Activated CD4-positive, alpha-beta memory T cell treated with anti-CD3 and anti-CD28 coated beads, Interleukin-2, amount 10 ng/mL, durations not matched to agents 7 days and 5 days (primary cell): ENCODE data around the gene TBC1D7. TPM values are rescaled to one million over a fixed set of nuclear protein-coding genes. Genes with fewer than 3 reads are reported as not detected.
"Not testable (repeated sequence)": the region's sequence is repeated elsewhere in the genome, so short reads cannot be mapped to it uniquely, and the experiment has no call there.

Source experiments
- CTCF ChIA-PET: fragments of 350-600 bp; sonication (Branson Sonifier 250); formaldehyde crosslinking; loops from one replicate; lab custom pipeline; 2021; ENCODE audit warnings: antibody characterized with exemption, inconsistent platforms; lab: Charles Lee
- POLR2A ChIA-PET: fragments of 350-600 bp; sonication (Branson Sonifier 250); formaldehyde crosslinking; loops from one replicate; lab custom pipeline; 2021; ENCODE audit warnings: antibody characterized with exemption; lab: Charles Lee
- DNase-seq: peaks from one replicate; pipeline ENCODE4 v3.0.0-alpha.2; 2020
- H3K27ac Mint-ChIP-seq: one replicate; pipeline ENCODE4 v1.8.0; 2021; ENCODE audit warnings: mild to moderate bottlenecking, mixed read lengths
- H3K27me3 Mint-ChIP-seq: one replicate; pipeline ENCODE4 v1.8.0; 2021; ENCODE audit warnings: mixed read lengths
- H3K36me3 Mint-ChIP-seq: one replicate; pipeline ENCODE4 v1.8.0; 2021; ENCODE audit warnings: low read depth, mixed read lengths
- H3K4me1 Mint-ChIP-seq: one replicate; pipeline ENCODE4 v1.8.0; 2021; ENCODE audit warnings: mixed read lengths
- H3K4me3 Mint-ChIP-seq: one replicate; pipeline ENCODE4 v1.8.0; 2021; ENCODE audit warnings: mild to moderate bottlenecking, mixed read lengths
- H3K9me3 Mint-ChIP-seq: one replicate; pipeline ENCODE4 v1.8.0; 2021; ENCODE audit warnings: mixed read lengths
- total RNA-seq, 2 experiments: library from RNA; stranded (reverse); gene quantifications; one replicate each; pipeline ENCODE4 v1.2.3, GENCODE V29; 2021

TBC1D7 gene
- total RNA-seq, 2 experiments from 2014 or later: 18.7 to 19.1 TPM

DNA sequence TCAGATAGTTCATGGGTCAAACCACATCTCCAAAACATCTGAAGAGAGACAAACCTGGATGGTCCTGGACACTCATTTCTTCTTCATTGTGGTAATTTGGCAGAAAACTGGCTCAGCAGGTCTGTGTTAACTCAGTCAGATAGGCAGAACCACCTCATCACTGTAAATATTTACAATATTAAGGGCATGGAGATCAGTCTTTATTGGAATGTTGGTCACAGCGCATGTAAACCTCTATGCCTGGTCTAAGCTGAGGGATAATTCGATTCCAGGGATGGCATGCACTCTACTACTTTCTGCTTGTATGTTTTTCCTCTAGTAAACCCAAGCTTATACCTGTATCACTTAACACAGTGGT, 4.0 kb upstream of the TBC1D7 start:
- no peaks in the 10 kb centered on the region for H3K9me3 Mint-ChIP-seq
- no peaks in the 10 kb centered on the region for H3K36me3 Mint-ChIP-seq
- H3K4me3 Mint-ChIP-seq: no peak overlapping the region
- ChIA-PET CTCF (interaction anchor here (1.2 to 6.1 kb wide), 6 partner anchors 25 to 420 kb away, joined by 3 to 35 read pairs (median 12); partner anchors contain the start of gene SIRT5), POLR2A (interaction anchor here (0.6 kb wide), 1 partner anchor 243 kb away, joined by 3 read pairs; the partner anchor contains the start of gene SIRT5)
- no peak overlapping the region for H3K27ac Mint-ChIP-seq
- peaks cover 3% of the 10 kb centered on the region for H3K27me3 Mint-ChIP-seq
- DNase-seq: no peak
- peaks cover 22% of the 10 kb centered on the region for H3K4me1 Mint-ChIP-seq

DNA sequence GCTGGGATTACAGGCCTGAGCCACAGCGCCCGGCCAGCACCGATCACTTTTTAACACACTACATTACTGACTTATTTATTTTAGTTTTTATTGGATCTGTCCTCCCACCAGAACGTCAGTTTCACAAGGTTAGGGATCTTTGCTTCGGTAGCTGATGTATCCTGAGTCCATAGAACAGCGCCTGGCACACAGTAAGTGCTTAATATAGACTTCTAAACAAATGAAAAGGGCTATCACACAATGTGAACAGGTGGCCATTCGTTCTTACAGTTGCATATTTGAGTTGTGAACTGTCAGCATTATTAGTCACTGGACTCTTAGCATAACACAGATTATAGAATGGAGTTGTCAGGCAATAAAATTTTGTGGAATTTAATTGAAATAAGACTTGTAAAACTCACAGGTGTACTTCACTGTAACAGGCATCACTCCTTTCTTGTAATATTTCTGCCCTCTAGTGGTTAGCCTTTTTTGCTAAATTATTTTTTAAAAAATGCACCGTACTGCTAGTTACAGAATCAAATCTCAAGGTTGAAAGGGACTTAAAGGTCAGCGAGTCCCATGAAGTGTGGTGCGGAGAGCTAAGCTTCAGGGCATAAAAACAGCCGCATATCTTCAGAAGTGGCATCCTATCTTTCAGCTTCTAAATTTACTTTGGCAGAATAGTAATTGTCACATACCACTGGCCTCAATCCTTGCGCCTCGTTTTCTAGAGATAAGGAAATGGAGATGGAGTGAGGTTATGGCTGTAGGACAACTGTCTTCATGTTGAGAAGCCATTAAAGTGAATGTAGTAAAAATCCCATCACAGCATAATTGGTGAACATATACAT, 3.4 kb upstream of the TBC1D7 start:
- Mint-ChIP-seq H3K4me3 (no peak overlapping the region), H3K27me3 (peaks cover 3% of the 10 kb centered on the region), H3K4me1 (peaks cover 26% of the 10 kb centered on the region), H3K27ac (no peak overlapping the region), H3K9me3 (no peaks in the 10 kb centered on the region), H3K36me3 (no peaks in the 10 kb centered on the region)
- CTCF ChIA-PET: interaction anchor here (0.6 to 6.1 kb wide), 13 partner anchors 17 to 742 kb away, joined by 3 to 35 read pairs (median 4); partner anchors contain the start of genes GFOD1, NOL7 and SIRT5
- DNase-seq: no peak
- POLR2A ChIA-PET: interaction anchor here (0.6 to 0.9 kb wide), 2 partner anchors 243 to 744 kb away, joined by 3 read pairs; partner anchors contain the start of gene SIRT5

DNA sequence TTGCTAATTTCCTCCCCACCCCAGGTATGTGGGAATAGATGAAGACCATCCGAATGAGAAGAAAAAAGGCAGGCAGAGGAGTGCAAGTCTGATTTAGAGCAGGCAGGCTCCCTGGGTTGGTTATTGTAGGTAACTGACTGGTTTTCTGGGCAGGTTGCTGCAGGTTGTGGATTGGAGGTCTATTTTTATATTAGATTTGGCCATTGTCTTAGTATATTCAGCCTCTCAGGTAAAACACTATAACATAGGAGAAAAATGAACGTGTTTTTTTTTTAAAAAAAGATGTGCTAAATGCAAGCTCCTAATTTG, 492 bp upstream of the TBC1D7 start:
- no peak for DNase-seq
- Mint-ChIP-seq H3K27ac (peak overlapping the region; percentile 89), H3K36me3 (peaks cover 15% of the 10 kb centered on the region), H3K27me3 (no peaks in the 10 kb centered on the region), H3K4me1 (peaks cover 29% of the 10 kb centered on the region), H3K9me3 (no peaks in the 10 kb centered on the region), H3K4me3 (peak overlapping the region; percentile 93)
- ChIA-PET CTCF (interaction anchor here (0.7 to 6.1 kb wide), 14 partner anchors 9 to 1276 kb away, joined by 3 to 35 read pairs (median 5); partner anchors contain the start of genes NOL7 and SIRT5), POLR2A (interaction anchor here (0.6 to 3.1 kb wide), 35 partner anchors 9 to 420 kb away, joined by 3 to 44 read pairs (median 4); partner anchors contain the start of genes GFOD1, NOL7 and SIRT5)

DNA sequence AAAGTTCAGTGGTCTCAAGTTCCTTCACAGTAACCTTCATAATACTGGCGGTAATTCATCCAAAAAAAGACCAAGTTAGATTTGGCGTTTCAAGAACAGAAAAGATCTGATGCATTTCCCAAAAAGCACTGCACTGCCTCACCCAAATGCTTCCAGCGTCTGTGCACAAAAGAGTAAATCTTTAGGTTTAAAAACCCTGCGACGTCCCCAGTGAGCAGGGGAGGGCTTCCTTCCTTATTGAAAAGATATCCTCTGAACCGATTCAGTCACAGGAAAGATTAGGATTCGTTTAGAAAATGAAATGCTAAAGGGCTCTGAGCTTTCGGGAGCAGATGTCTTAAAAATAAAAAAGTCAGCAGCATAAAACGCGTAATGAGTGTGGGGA, 654 bp downstream of the TBC1D7 start:
- CTCF ChIA-PET: interaction anchor here (0.7 to 6.1 kb wide), 13 partner anchors 10 to 416 kb away, joined by 3 to 35 read pairs (median 4); partner anchors contain the start of genes NOL7 and SIRT5
- Mint-ChIP-seq H3K9me3 (no peaks in the 10 kb centered on the region), H3K27me3 (no peaks in the 10 kb centered on the region), H3K4me3 (peak overlapping the region; percentile 93), H3K27ac (peak overlapping the region; percentile 89), H3K36me3 (peaks cover 21% of the 10 kb centered on the region), H3K4me1 (peaks cover 29% of the 10 kb centered on the region)
- no peak for DNase-seq
- POLR2A ChIA-PET: interaction anchor here (1.2 to 3.1 kb wide), 15 partner anchors 10 to 371 kb away, joined by 3 to 44 read pairs (median 10); partner anchors contain the start of genes GFOD1, NOL7 and SIRT5

DNA sequence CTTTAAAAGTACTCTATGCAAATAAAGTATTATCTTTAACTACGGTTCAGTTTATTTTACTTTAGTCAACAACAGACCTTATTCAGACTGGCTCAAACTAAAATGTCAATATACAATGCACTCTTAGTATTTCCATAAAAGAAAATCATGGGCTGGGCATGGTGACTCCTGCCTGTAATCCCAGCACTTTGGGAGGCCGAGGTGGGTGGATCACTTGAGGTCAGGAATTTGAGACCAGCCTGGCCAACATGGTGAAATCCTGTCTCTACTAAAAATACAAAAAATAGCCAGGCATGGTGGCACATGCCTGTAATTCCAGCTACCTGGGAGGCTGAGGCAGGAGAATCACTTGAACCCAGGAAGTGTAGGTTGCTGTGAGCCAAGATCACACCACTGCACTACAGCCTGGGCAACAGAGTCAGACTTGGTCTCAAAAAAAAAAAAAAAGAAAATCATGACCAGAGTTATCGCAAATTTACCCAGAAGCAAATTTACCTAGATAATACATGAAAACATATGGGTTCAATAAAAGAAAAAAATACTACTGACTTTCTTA, 2.2 kb downstream of the TBC1D7 start:
- H3K27me3 Mint-ChIP-seq, DNase-seq, H3K27ac Mint-ChIP-seq, H3K4me3 Mint-ChIP-seq, CTCF ChIA-PET, POLR2A ChIA-PET, H3K9me3 Mint-ChIP-seq: not testable (repeated sequence)
- Mint-ChIP-seq H3K4me1 (peaks cover 29% of the 10 kb centered on the region), H3K36me3 (peaks cover 22% of the 10 kb centered on the region)

DNA sequence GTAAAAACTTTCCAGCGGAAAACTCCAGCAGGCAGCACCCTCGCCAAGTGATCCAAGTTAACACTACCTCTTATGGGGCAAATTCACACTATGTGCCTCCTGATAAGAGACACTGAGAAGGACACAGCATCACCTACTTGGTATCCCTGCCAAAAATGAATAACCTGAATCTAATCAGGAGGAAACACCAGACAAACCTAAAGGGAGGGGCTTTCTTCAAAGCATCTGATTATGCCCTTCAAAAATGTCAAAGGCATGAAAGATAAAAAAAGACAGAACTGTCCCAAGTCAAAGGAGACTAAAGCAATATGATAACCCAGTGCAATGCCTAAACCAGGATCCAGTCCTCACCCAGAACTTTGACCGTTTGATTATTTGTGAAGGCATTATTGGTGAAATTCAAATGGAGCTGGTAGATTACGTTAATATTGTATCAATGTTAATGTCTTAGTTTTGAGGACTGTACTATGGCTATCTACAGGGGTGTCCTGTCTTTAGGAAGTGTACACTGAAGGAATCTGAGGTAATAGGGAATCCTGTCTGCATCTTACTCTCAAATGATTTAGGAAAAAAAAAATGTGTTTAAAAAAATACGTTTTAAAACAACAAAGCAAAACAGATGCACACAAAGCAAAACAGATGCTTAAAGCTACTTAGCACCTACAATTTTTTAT, 8.3 kb downstream of the TBC1D7 start:
- Mint-ChIP-seq H3K27ac (no peak overlapping the region), H3K4me3 (no peak overlapping the region), H3K36me3 (peaks cover 66% of the 10 kb centered on the region), H3K4me1 (peaks cover 1% of the 10 kb centered on the region), H3K27me3 (no peaks in the 10 kb centered on the region), H3K9me3 (no peaks in the 10 kb centered on the region)
- no peak for DNase-seq
- ChIA-PET CTCF (no interaction called here), POLR2A (no interaction called here)

DNA sequence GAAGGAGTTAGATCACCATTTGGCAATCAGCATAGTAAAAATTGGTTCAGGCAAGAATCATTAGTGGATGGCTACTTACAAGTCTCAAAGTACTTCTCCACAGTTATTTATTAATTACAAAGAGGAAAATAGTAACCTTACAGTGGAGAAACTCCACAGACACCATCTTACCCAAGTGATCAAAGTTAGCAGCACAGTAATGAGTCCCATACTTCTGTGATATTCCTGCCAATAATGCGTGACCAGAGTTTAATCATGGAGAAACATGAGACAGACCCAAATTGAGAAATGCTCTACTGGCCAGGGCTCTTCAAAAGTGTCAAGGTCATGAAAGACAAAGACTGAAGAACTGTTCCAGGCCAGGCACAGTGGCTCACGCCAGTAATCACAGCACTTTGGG, 9.5 kb downstream of the TBC1D7 start:
- POLR2A ChIA-PET: no interaction called here
- peaks cover 58% of the 10 kb centered on the region for H3K36me3 Mint-ChIP-seq
- H3K4me3 Mint-ChIP-seq: no peak overlapping the region
- no peak for DNase-seq
- H3K27me3 Mint-ChIP-seq: no peaks in the 10 kb centered on the region
- peaks cover 1% of the 10 kb centered on the region for H3K4me1 Mint-ChIP-seq
- H3K27ac Mint-ChIP-seq: no peak overlapping the region
- no peaks in the 10 kb centered on the region for H3K9me3 Mint-ChIP-seq
- CTCF ChIA-PET: interaction anchor here (0.7 kb wide), 1 partner anchor 39 kb away, joined by 3 read pairs; no protein-coding TSS in a partner anchor

DNA sequence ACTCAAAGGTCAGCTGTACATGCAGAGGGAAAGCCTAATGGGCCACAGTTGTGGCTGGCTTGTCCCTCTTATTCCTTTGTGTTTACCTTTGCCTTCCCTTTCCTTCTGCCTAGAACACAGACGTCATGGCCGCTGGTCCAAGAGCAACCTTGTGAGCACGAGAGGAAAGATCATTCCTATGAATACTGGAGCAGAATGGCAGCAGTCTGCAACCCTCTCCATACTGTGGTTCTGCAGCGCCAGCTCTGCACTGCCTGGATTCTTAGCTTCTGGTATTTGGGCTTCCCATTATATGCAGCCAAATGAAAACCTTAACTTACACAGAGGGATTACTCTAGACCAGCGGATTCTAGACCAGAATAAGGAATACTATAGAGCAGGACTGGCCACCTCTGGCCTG, 12.4 kb downstream of the TBC1D7 start:
- Mint-ChIP-seq H3K4me1 (peaks cover 1% of the 10 kb centered on the region), H3K9me3 (no peaks in the 10 kb centered on the region), H3K27me3 (no peaks in the 10 kb centered on the region), H3K36me3 (peaks cover 58% of the 10 kb centered on the region), H3K27ac (no peak overlapping the region), H3K4me3 (no peak overlapping the region)
- ChIA-PET CTCF (no interaction called here), POLR2A (interaction anchor here (2.0 kb wide), 1 partner anchor 12 kb away, joined by 7 read pairs; the partner anchor contains the start of gene TBC1D7)
- DNase-seq: no peak

DNA sequence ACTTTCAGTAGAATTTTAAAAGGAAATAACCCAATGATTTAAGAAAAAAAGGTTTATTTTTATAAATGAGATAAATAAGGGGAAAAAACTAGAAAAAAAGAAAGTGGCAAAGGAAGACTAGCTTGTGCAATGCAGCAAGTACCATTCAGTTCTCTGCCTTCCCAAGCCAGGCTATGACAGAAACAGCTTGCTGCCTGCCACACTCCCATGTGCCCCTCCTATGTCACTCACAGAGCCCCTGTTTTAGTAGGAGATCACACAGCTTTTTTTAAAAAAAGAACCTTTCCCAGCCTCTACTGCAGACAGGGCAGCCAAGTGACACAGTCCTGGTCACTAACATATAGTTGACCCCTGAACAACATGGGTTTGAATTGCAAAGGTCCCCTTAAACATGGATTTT, 13.5 kb downstream of the TBC1D7 start:
- H3K4me1 Mint-ChIP-seq: peaks cover 1% of the 10 kb centered on the region
- H3K27ac Mint-ChIP-seq: no peak overlapping the region
- CTCF ChIA-PET: interaction anchor here (0.9 to 2.0 kb wide), 2 partner anchors 13 to 16 kb away, joined by 4 to 7 read pairs; no protein-coding TSS in a partner anchor
- POLR2A ChIA-PET: interaction anchor here (0.8 to 1.5 kb wide), 3 partner anchors 12 to 15 kb away, joined by 3 to 8 read pairs (median 4); partner anchors contain the start of gene TBC1D7
- H3K9me3 Mint-ChIP-seq: no peaks in the 10 kb centered on the region
- no peak overlapping the region for H3K4me3 Mint-ChIP-seq
- H3K36me3 Mint-ChIP-seq: peaks cover 50% of the 10 kb centered on the region
- no peaks in the 10 kb centered on the region for H3K27me3 Mint-ChIP-seq
- DNase-seq: no peak

DNA sequence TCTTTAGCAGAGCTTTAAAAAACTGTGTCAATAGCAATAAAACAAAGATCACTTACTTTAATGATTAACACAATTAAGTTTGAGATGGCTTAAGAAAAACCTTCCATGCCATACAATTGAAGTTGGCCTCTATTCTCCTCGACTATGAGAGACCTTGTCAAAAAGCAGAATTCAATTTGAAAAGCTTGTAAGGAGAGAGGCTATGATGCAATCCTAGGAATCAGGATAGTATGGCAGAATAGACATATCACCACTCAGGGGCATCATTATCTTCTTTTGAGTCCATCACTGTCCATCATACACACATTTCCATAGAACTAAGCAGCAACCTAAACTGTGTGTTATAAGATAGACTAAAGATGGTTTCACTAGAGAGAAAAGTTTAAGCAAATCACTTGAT, 17.2 kb downstream of the TBC1D7 start:
- no peak overlapping the region for H3K4me3 Mint-ChIP-seq
- no peak overlapping the region for H3K27ac Mint-ChIP-seq
- no peaks in the 10 kb centered on the region for H3K9me3 Mint-ChIP-seq
- no peaks in the 10 kb centered on the region for H3K4me1 Mint-ChIP-seq
- DNase-seq: no peak
- H3K36me3 Mint-ChIP-seq: peaks cover 45% of the 10 kb centered on the region
- ChIA-PET POLR2A (interaction anchor here (3.4 kb wide), 1 partner anchor 17 kb away, joined by 14 read pairs; the partner anchor contains the start of gene TBC1D7), CTCF (no interaction called here)
- H3K27me3 Mint-ChIP-seq: no peaks in the 10 kb centered on the region

DNA sequence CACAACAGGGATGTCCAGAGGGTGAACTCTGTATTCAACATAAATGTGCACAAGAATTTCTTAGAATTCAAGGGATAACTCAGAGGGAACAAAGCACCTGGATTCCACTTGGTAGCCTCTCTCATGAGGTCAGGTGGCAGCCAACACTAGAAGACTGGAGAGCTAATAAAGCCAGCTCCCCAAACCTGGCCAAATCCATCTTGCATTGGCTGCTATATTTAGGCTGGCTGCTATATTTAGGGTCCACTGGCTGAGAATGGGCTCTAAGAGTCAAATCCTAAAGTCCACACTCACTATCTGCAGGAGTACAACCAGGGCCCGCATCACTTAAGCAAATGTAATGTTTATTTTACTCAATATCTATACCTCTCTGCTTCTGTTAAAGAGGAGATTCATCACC, 20.0 kb downstream of the TBC1D7 start:
- no peak for DNase-seq
- CTCF ChIA-PET: no interaction called here
- no peaks in the 10 kb centered on the region for H3K9me3 Mint-ChIP-seq
- POLR2A ChIA-PET: interaction anchor here (3.4 kb wide), 1 partner anchor 20 kb away, joined by 14 read pairs; the partner anchor contains the start of gene TBC1D7
- peaks cover 52% of the 10 kb centered on the region for H3K36me3 Mint-ChIP-seq
- H3K27ac Mint-ChIP-seq: no peak overlapping the region
- H3K4me3 Mint-ChIP-seq: no peak overlapping the region
- peaks cover 11% of the 10 kb centered on the region for H3K4me1 Mint-ChIP-seq
- no peaks in the 10 kb centered on the region for H3K27me3 Mint-ChIP-seq

DNA sequence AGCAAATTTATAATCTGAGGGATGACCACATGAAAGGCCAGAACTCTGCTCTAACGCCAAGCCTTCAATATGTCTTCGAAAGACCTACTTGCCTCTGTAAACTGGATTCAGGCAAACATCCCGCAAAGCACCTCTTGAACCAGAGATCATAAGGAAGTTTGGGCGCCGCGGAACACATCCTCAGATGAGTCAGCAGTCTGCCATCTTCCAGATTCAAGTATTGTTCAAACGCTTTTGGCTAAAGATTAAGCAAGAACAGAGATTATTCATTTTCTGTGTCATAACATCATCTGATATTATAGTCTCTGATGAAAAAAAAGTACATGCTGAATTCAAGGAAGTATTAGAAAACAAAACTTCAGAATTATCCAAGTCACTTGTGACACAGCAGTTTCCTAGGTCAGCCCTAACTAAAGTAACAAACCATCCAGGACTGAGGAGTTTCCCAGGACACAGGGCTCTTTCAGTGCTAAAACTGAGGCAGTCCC, 20.8 kb downstream of the TBC1D7 start:
- Mint-ChIP-seq H3K36me3 (peaks cover 55% of the 10 kb centered on the region), H3K9me3 (no peaks in the 10 kb centered on the region), H3K4me1 (peaks cover 19% of the 10 kb centered on the region), H3K27me3 (no peaks in the 10 kb centered on the region), H3K27ac (no peak overlapping the region), H3K4me3 (no peak overlapping the region)
- ChIA-PET CTCF (no interaction called here), POLR2A (no interaction called here)
- no peak for DNase-seq
